Esophagus squamous epithelium (tissue), 5 donors: ENCODE measurements around the gene C21orf58. TPM values are rescaled to one million over a fixed set of nuclear protein-coding genes. Genes with fewer than 3 reads are reported as not detected.

Experiments used
- DNase-seq: peaks from one replicate; lab custom pipeline; 2025; lab: John Stamatoyannopoulos, UW
- H3K27ac ChIP-seq, 4 donors: fragments of 200-600 bp; sonication (generic); one replicate each; pipeline ENCODE4 v1.5.1; 2016 to 2019; ENCODE audit warnings: mild to moderate bottlenecking in 1 of 4
- H3K27me3 ChIP-seq, 4 donors: fragments of 200-600 bp; sonication (generic); 1 replicate in 3 of 4; 2 replicates in 1 of 4; pipeline versions ENCODE4 v1.5.1 to v1.6.0; 2017 to 2021; ENCODE audit warnings: antibody characterized with exemption in 1 of 4
- H3K36me3 ChIP-seq, 3 donors: fragments of 200-600 bp; sonication (generic); one replicate each; pipeline ENCODE4 v1.5.1; 2016 to 2019
- H3K4me1 ChIP-seq, 3 donors: fragments of 200-600 bp; sonication (generic); one replicate each; pipeline ENCODE4 v1.5.1; 2017 to 2019
- H3K4me3 ChIP-seq, 4 donors: fragments of 200-600 bp; sonication (generic); 1 replicate in 3 of 4; 2 replicates in 1 of 4; pipeline ENCODE4 v1.5.1; 2016 to 2019; ENCODE audit warnings: mild to moderate bottlenecking in 2 of 4, moderate library complexity in 1 of 4
- H3K9me3 ChIP-seq, 3 donors: fragments of 200-600 bp; sonication (generic); one replicate each; pipeline ENCODE4 v1.5.1; 2016 to 2019
- CTCF ChIP-seq, 6 experiments: fragments of 450-650 bp in 4 of 6; fragments of 200-600 bp in 2 of 6; sonication (generic) in 2 of 6; IDR thresholded peaks; one replicate each; pipeline ENCODE4 v1.5.1; 2016 to 2019; ENCODE audit warnings: antibody characterized with exemption in 6 of 6, mild to moderate bottlenecking in 4 of 6, moderate library complexity in 4 of 6
- POLR2A ChIP-seq, 4 donors: fragments of 450-650 bp; IDR thresholded peaks; one replicate each; pipeline ENCODE4 v1.6.1; 2017; ENCODE audit warnings: antibody characterized with exemption in 4 of 4, mild to moderate bottlenecking in 4 of 4, moderate library complexity in 3 of 4
- WGBS, 2 donors: methylation state at CpG; one replicate each; pipeline ENCODE4 v1.1.5; 2018; 5-methylcytosine and 5-hydroxymethylcytosine counted together
- intact Hi-C: fragments of 100-400 bp; cut with DNase I; formaldehyde crosslinking; loops from one replicate; pipeline ENCODE4 v1.15.0; 2022
- total RNA-seq, 4 donors: library from RNA; depleted of rRNA; stranded (reverse); fragments of >200 nt; gene quantifications; one replicate each; pipeline ENCODE4 v1.1.0, GENCODE V29; 2016
- donor health status: DM: yes; HTN: yes; CAD: no.

The C21orf58 gene
- total RNA-seq, 4 donors from 2014 or later, result 2.1 to 4.4 (median 2.7) TPM

- H3K9me3 ChIP-seq, result no peaks in the 10 kb centered on the region
- no peaks in the 10 kb centered on the region for H3K27me3 ChIP-seq
- H3K27ac ChIP-seq, result no peak overlapping the region
- peaks cover 41 to 100% (median 45%) of the 10 kb centered on the region in 3 donors for H3K36me3 ChIP-seq
- intact Hi-C loops, result no loop called here
- H3K4me1 ChIP-seq, result no peaks in the 10 kb centered on the region
- WGBS, 2 donors, result 61 to 73% methylated on average over 7 to 8 of the region's 8 CpGs
- no peak overlapping the region for H3K4me3 ChIP-seq
- DNase-seq, result no peak
- TF ChIP-seq POLR2A (IDR thresholded peaks at IDR 0.05) (no peak), CTCF (IDR thresholded peaks at IDR 0.05) (no peak)
Measured at GRCh38 chr21:46253610-46254124, 70.0 kb downstream of the C21orf58 start.

- Histone ChIP-seq H3K4me3 (no peak overlapping the region), H3K36me3 (peaks cover 41 to 100% (median 44%) of the 10 kb centered on the region in 3 donors), H3K27ac (no peak overlapping the region), H3K9me3 (no peaks in the 10 kb centered on the region), H3K4me1 (no peaks in the 10 kb centered on the region), H3K27me3 (no peaks in the 10 kb centered on the region)
- TF ChIP-seq CTCF (IDR thresholded peaks at IDR 0.05), result no peak
- TF ChIP-seq POLR2A (IDR thresholded peaks at IDR 0.05), result no peak
- intact Hi-C loops, result no loop called here
- WGBS, 2 donors, result 86 to 93% methylated on average over 4 of the region's 4 CpGs
- DNase-seq, result no peak
Measured at GRCh38 chr21:46252840-46253239, 70.8 kb downstream of the C21orf58 start.

Other genes with a start within 250 kb of the C21orf58 start
- gene COL6A2, start 225.8 kb downstream of the C21orf58 start, total RNA-seq, result 100 to 1,000 TPM in 1 of 4 donors, 10 to 100 TPM in 3; 23.0 to 328 (median 62.0) TPM
- gene FTCD, start 168.3 kb downstream of the C21orf58 start, total RNA-seq, result not detected
- gene SPATC1L, start 139.4 kb downstream of the C21orf58 start, total RNA-seq, result 1 to 10 TPM; 4.0 to 7.2 (median 6.3) TPM
- gene LSS, start 95.1 kb downstream of the C21orf58 start, total RNA-seq, result 100 to 1,000 TPM in 3 of 4 donors, 10 to 100 TPM in 1; 55.5 to 131 (median 115) TPM
- 10 to 100 TPM; 31.3 to 72.7 (median 63.2) TPM for gene MCM3AP, start 38.3 kb downstream of the C21orf58 start, total RNA-seq
- gene YBEY, start 37.5 kb downstream of the C21orf58 start, total RNA-seq, result 10 to 100 TPM in 3 of 4 donors, 1 to 10 TPM in 1; 4.7 to 17.9 (median 11.7) TPM
- 10 to 100 TPM; 26.8 to 38.7 (median 29.9) TPM for gene PCNT, start 286 bp upstream of the C21orf58 start, total RNA-seq
- 10 to 100 TPM; 16.7 to 40.3 (median 33.0) TPM for gene DIP2A, start 135.0 kb upstream of the C21orf58 start, total RNA-seq